ENCODE data around the gene TREM2.

- TF ChIP-seq CTCF (IDR thresholded peaks at IDR 0.05) (no peak), POLR2A (IDR thresholded peaks at IDR 0.05) (no peak)
These were observed 8.8 kb downstream of the TREM2 start, which contains the start of gene TREML1 for GRCh38 chr6:41153992-41154625.

Data from body of pancreas (tissue), 4 donors.